Neural progenitor cell (in vitro differentiated cells): ENCODE results near the gene ZNF878. TPM values are rescaled to one million over a fixed set of nuclear protein-coding genes. Genes with fewer than 3 reads are reported as not detected.

ENCODE experiments used
- DNase-seq: peaks from one replicate; pipeline ENCODE4 v3.0.0-alpha.2; 2016; ENCODE audit warnings: low spot score
- H2AFZ ChIP-seq: fragments of 200-600 bp; sonication (generic); replicated peaks from 2 replicates; pipeline ENCODE4 v1.6.1; 2016; ENCODE audit warnings: antibody characterized with exemption
- H3F3A ChIP-seq: fragments of 200-600 bp; sonication (generic); 2 replicates; pipeline ENCODE4 v1.6.1; 2016; ENCODE audit warnings: antibody characterized with exemption, low read depth
- H3K27ac ChIP-seq: fragments of 200-600 bp; sonication (generic); 2 replicates; pipeline ENCODE4 v1.5.1; 2016; ENCODE audit warnings: mild to moderate bottlenecking
- H3K27me3 ChIP-seq: fragments of 200-600 bp; sonication (generic); 2 replicates; pipeline ENCODE4 v1.6.1; 2016; ENCODE audit warnings: mild to moderate bottlenecking, moderate library complexity
- H3K36me3 ChIP-seq: fragments of 200-600 bp; sonication (generic); 2 replicates; pipeline ENCODE4 v1.5.1; 2016
- H3K4me1 ChIP-seq: fragments of 200-600 bp; sonication (generic); 2 replicates; pipeline ENCODE4 v1.6.1; 2016; ENCODE audit warnings: mixed run types
- H3K4me2 ChIP-seq: fragments of 200-600 bp; sonication (generic); 2 replicates; pipeline ENCODE4 v1.6.1; 2016
- H3K4me3 ChIP-seq: fragments of 200-600 bp; sonication (generic); 2 replicates; pipeline ENCODE4 v1.5.1; 2016
- H3K79me2 ChIP-seq: fragments of 200-600 bp; sonication (generic); 2 replicates; pipeline ENCODE4 v1.6.1; 2016; ENCODE audit warnings: low read depth
- H3K9ac ChIP-seq: fragments of 200-600 bp; sonication (generic); 2 replicates; pipeline ENCODE4 v1.6.1; 2016
- H3K9me3 ChIP-seq: fragments of 200-600 bp; sonication (generic); 2 replicates; pipeline ENCODE4 v1.5.1; 2016; ENCODE audit warnings: low read depth
- H4K20me1 ChIP-seq: fragments of 200-600 bp; sonication (generic); 2 replicates; pipeline ENCODE4 v1.6.1; 2016; ENCODE audit warnings: low read depth
- H3K27ac Mint-ChIP-seq: 3 replicates; pipeline ENCODE4 v1.8.0; 2021; ENCODE audit warnings: mixed read lengths
- H3K27me3 Mint-ChIP-seq: 2 replicates; pipeline ENCODE4 v1.8.0; 2022; ENCODE audit warnings: low read depth, mild to moderate bottlenecking, inconsistent platforms, moderate library complexity, mixed read lengths; ENCODE audit not compliant: insufficient read depth
- H3K36me3 Mint-ChIP-seq: 3 replicates; pipeline ENCODE4 v1.8.0; 2021; ENCODE audit warnings: mixed read lengths
- H3K4me1 Mint-ChIP-seq: 3 replicates; pipeline ENCODE4 v1.8.0; 2021; ENCODE audit warnings: mixed read lengths
- H3K4me3 Mint-ChIP-seq: 3 replicates; pipeline ENCODE4 v1.8.0; 2021; ENCODE audit warnings: mild to moderate bottlenecking, moderate library complexity, mixed read lengths
- H3K9me3 Mint-ChIP-seq: 3 replicates; pipeline ENCODE4 v1.8.0; 2020; ENCODE audit warnings: mixed read lengths
- EZH2 ChIP-seq: fragments of 200-600 bp; sonication (generic); IDR thresholded peaks from 2 replicates; pipeline ENCODE4 v1.6.1; 2017; ENCODE audit warnings: antibody characterized with exemption, mild to moderate bottlenecking, moderate library complexity
- EZH2phosphoT487 ChIP-seq: fragments of 200-600 bp; sonication (generic); IDR thresholded peaks from 2 replicates; pipeline ENCODE4 v1.6.1; 2017; ENCODE audit warnings: antibody characterized with exemption
- total RNA-seq: library from RNA; depleted of rRNA; stranded (reverse); fragments of >200 nt; gene quantifications from 2 replicates; pipeline ENCODE4 v1.2.3, GENCODE V29; 2015; ENCODE audit warnings: low replicate concordance
- TF ChIP-seq, protein P1 (sequence below): fragments of 200-600 bp; sonication (generic); IDR thresholded peaks from 2 replicates; pipeline ENCODE4 v1.5.1; 2017; ENCODE audit warnings: antibody characterized with exemption, mild to moderate bottlenecking

The ZNF878 gene
- total RNA-seq, 1 donor from 2014 or later, result 3.0 TPM

DNA sequence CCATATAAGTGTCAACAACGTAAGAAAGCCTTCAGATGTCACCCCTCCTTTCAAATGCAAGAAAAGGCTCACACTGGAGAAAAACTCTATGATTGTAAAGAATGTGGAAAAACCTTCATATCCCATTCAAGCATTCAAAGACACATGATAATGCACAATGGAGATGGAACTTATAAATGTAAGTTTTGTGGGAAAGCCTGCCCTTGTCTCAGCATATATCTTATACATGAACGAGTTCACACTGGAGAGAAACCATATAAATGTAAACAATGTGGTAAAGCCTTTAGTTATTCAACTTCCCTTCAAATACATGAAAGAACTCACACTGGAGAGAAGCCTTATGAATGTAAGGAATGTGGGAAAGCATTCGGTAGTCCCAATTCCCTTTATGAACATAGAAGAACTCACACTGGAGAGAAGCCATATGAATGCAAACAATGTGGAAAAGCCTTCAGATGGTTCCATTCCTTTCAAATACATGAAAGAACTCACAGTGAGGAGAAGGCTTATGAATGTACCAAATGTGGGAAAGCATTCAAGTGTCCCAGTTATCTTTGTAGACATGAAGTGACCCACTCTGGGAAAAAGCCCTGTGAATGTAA, 22.9 kb upstream of the ZNF878 start:
- Histone ChIP-seq H3K4me2 (no peak overlapping the region), H4K20me1 (no peaks in the 10 kb centered on the region), H3K4me3 (peak overlapping the region; percentile 0), H3K9ac (no peak overlapping the region), H3K27me3 (no peaks in the 10 kb centered on the region), H2AFZ (no peak overlapping the region), H3K36me3 (peaks cover 57% of the 10 kb centered on the region), H3K27ac (no peak overlapping the region), H3K79me2 (no peaks in the 10 kb centered on the region), H3K4me1 (no peaks in the 10 kb centered on the region), H3F3A (peaks cover 23% of the 10 kb centered on the region), H3K9me3 (peaks cover 76% of the 10 kb centered on the region)
- H3K36me3 Mint-ChIP-seq, result peaks cover 48% of the 10 kb centered on the region
- TF ChIP-seq EZH2phosphoT487, result no peak
- H3K4me1 Mint-ChIP-seq, result no peaks in the 10 kb centered on the region
- H3K9me3 Mint-ChIP-seq, result peaks cover 77% of the 10 kb centered on the region
- H3K27me3 Mint-ChIP-seq, result peaks cover 7% of the 10 kb centered on the region
- H3K4me3 Mint-ChIP-seq, result no peak overlapping the region
- DNase-seq, result no peak
- H3K27ac Mint-ChIP-seq, result no peak overlapping the region

DNA sequence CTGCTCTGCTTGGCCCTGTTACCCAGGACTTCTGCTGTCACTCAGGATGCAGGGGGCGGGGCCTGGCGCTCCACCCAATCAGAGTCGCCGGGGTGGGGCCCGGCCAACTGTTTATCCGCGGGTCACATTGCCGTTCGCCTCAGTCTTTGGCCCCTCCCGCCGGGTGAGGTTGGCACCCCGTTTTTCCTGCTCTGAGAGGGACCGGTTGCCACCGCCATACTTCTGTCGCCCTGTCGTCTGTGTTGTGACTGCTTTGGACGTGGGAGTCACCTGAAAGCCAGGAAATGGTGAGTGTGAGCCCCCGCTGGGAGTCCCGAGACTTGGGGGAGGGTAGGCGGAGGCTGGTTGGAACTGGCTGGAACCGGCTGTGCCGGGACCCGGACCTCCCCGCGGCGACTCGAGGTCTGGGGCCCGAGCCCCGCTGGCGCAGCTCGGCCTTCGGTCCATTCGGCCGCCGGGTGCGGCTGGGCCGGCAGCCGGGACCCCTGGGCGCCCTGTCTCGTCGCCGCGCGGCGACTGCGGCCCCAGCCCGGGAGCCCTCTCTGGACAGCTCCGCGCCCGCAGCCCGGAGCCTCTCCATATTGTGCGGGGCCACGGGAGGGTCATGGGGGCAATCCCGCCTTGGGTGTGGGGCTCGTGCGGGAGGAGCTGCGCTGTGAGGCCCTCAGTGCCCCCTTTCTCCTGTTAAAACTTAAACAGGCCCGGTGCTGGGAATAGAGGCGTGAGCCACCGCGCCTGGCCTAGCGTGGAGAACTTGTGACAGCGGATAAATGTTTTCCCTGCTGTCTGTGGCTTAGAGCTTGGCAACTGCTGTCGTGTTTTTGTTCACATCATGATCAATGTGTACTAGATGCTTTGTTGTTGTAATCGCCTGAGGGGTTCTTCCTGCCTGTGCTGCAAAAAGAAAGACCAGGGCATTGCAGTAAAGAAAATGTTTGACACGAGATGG, 12.1 kb upstream of the ZNF878 start, which contains the start of gene ZNF844:
Gene ZNF844 (plus strand): TSS at position 142 of the 949 bp plus-strand sequence. CDS start 143 bp downstream, at position 285.
- Mint-ChIP-seq H3K4me3 (peak within 1 kb of the TSS; percentile 88), H3K27me3 (peaks cover 9% of the 10 kb centered on the region), H3K9me3 (peaks cover 41% of the 10 kb centered on the region), H3K36me3 (peaks cover 12% of the 10 kb centered on the region), H3K4me1 (peaks cover 3% of the 10 kb centered on the region), H3K27ac (peak within 1 kb of the TSS; percentile 87)
- Histone ChIP-seq H3K9me3 (peaks cover 7% of the 10 kb centered on the region), H3K4me1 (no peaks in the 10 kb centered on the region), H3K36me3 (no peaks in the 10 kb centered on the region), H3K27ac (peak within 1 kb of the TSS; percentile 50), H3K4me2 (peak within 1 kb of the TSS; percentile 85), H3K79me2 (peaks cover 38% of the 10 kb centered on the region), H3K9ac (peak within 1 kb of the TSS; percentile 60), H3F3A (peaks cover 5% of the 10 kb centered on the region), H3K4me3 (peak within 1 kb of the TSS; percentile 87), H3K27me3 (no peaks in the 10 kb centered on the region), H4K20me1 (no peaks in the 10 kb centered on the region), H2AFZ (peak within 1 kb of the TSS; percentile 87)
- TF ChIP-seq EZH2 (no peak), EZH2phosphoT487 (no peak)
- TF ChIP-seq, protein P1, sequence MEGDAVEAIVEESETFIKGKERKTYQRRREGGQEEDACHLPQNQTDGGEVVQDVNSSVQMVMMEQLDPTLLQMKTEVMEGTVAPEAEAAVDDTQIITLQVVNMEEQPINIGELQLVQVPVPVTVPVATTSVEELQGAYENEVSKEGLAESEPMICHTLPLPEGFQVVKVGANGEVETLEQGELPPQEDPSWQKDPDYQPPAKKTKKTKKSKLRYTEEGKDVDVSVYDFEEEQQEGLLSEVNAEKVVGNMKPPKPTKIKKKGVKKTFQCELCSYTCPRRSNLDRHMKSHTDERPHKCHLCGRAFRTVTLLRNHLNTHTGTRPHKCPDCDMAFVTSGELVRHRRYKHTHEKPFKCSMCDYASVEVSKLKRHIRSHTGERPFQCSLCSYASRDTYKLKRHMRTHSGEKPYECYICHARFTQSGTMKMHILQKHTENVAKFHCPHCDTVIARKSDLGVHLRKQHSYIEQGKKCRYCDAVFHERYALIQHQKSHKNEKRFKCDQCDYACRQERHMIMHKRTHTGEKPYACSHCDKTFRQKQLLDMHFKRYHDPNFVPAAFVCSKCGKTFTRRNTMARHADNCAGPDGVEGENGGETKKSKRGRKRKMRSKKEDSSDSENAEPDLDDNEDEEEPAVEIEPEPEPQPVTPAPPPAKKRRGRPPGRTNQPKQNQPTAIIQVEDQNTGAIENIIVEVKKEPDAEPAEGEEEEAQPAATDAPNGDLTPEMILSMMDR, result no peak
- peak; percentile 93 for DNase-seq

DNA sequence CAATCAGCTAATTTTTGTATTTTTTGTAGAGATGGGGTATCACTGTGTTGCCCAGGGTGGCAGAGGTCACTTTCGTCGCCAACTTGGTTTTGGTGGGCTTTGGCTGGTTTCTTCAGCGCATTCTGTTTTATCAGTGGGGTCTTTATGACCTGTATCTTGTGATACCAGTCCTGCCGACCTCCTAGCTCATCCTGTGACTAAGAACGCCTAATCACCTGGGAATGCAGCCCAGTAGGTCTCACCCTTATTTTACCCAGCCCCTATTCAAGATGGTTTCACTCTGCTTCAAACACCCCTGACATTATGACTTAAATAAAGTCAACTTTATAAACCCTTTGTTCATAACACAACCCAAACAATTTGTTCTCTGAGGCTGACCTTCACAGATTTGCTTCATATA, 3.0 kb upstream of the ZNF878 start:
- Histone ChIP-seq H3K4me2 (no peak overlapping the region), H3K36me3 (no peaks in the 10 kb centered on the region), H2AFZ (no peak overlapping the region), H3F3A (peaks cover 17% of the 10 kb centered on the region), H3K4me3 (no peak overlapping the region), H3K27ac (no peak overlapping the region), H3K9me3 (no peaks in the 10 kb centered on the region), H3K4me1 (peaks cover 3% of the 10 kb centered on the region), H3K9ac (no peak overlapping the region), H4K20me1 (no peaks in the 10 kb centered on the region), H3K79me2 (peaks cover 4% of the 10 kb centered on the region), H3K27me3 (peaks cover 19% of the 10 kb centered on the region)
- H3K4me1 Mint-ChIP-seq, result peaks cover 5% of the 10 kb centered on the region
- TF ChIP-seq EZH2phosphoT487, result no peak
- no peak for TF ChIP-seq EZH2
- TF ChIP-seq, protein P1, result no peak
- no peak overlapping the region for H3K27ac Mint-ChIP-seq
- H3K27me3 Mint-ChIP-seq, result peaks cover 15% of the 10 kb centered on the region
- H3K9me3 Mint-ChIP-seq, result peaks cover 29% of the 10 kb centered on the region
- no peak overlapping the region for H3K4me3 Mint-ChIP-seq
- peaks cover 6% of the 10 kb centered on the region for H3K36me3 Mint-ChIP-seq
- no peak for DNase-seq
